Activated CD4-positive, alpha-beta T cell treated with anti-CD3 and anti-CD28 coated beads, Interleukin-2, amount 50 U/mL, for 48 hours (primary cell): ENCODE data around the gene FAM50B.
"Not testable (repeated sequence)": the region's sequence is repeated elsewhere in the genome, so short reads cannot be mapped to it uniquely, and the experiment has no call there.

Experiments
- DNase-seq, 2 experiments: peaks; one replicate each; pipeline ENCODE4 v3.0.0-alpha.2; 2020

FAM50B gene

GRCh38 chr6:3850451-3851203, 1.5 kb downstream of the FAM50B start:
- DNase-seq = peak; percentile 63 to 73

- DNase-seq = no peak
These were observed 2.7 kb downstream of the FAM50B start for GRCh38 chr6:3851839-3852238.

- DNase-seq = no peak
These were observed 3.2 kb downstream of the FAM50B start for GRCh38 chr6:3852391-3852790.

GRCh38 chr6:3855866-3856265, 6.7 kb downstream of the FAM50B start:
- no peak for DNase-seq

- DNase-seq = no peak
These were observed 7.4 kb downstream of the FAM50B start for GRCh38 chr6:3856576-3856975.

GRCh38 chr6:3857468-3858456, 8.6 kb downstream of the FAM50B start:
- DNase-seq = no peak

GRCh38 chr6:3859878-3860552, 10.8 kb downstream of the FAM50B start:
- no peak for DNase-seq

- DNase-seq = no peak
These were observed 12.3 kb downstream of the FAM50B start for GRCh38 chr6:3861424-3861823.

- DNase-seq = no peak
These were observed 12.9 kb downstream of the FAM50B start for GRCh38 chr6:3862038-3862437.

- not testable (repeated sequence) for DNase-seq
These were observed 14.1 kb downstream of the FAM50B start for GRCh38 chr6:3863322-3863721.

GRCh38 chr6:3865463-3865862, 16.3 kb downstream of the FAM50B start:
- DNase-seq = no peak

GRCh38 chr6:3867641-3868502, 18.7 kb downstream of the FAM50B start:
- peak in 1 of 2 experiments; percentile 18 for DNase-seq

- DNase-seq = no peak
These were observed 19.4 kb downstream of the FAM50B start for GRCh38 chr6:3868544-3868943.

- no peak for DNase-seq
These were observed 20.1 kb downstream of the FAM50B start for GRCh38 chr6:3869284-3869631.

- peak; percentile 24 to 47 for DNase-seq
These were observed 20.7 kb downstream of the FAM50B start for GRCh38 chr6:3869632-3870527.

- DNase-seq = no peak
These were observed 21.4 kb downstream of the FAM50B start for GRCh38 chr6:3870528-3870925.

GRCh38 chr6:3871515-3871914, 22.3 kb downstream of the FAM50B start:
- no peak for DNase-seq

- DNase-seq = no peak
These were observed 22.8 kb downstream of the FAM50B start for GRCh38 chr6:3871939-3872338.

- DNase-seq = no peak
These were observed 23.2 kb downstream of the FAM50B start for GRCh38 chr6:3872370-3872854.

GRCh38 chr6:3873051-3873450, 23.9 kb downstream of the FAM50B start:
- DNase-seq = no peak

- DNase-seq = no peak
These were observed 24.9 kb downstream of the FAM50B start for GRCh38 chr6:3874069-3874468.
